Liver (tissue), 9 donors: ENCODE measurements around the gene UBL4A. TPM values are rescaled to one million over a fixed set of nuclear protein-coding genes. Genes with fewer than 3 reads are reported as not detected.

Source experiments
- DNase-seq: peaks from one replicate; pipeline ENCODE4 v3.0.0-alpha.2; 2017; ENCODE audit warnings: low spot score
- H3K27ac ChIP-seq, 2 donors: one replicate each; pipeline ENCODE4 v1.7.0; 2013; ENCODE audit warnings: inconsistent platforms in 2 of 2, low read length in 2 of 2, control low read depth in 1 of 2, low read depth in 1 of 2, mild to moderate bottlenecking in 1 of 2
- H3K27me3 ChIP-seq, 4 donors: one replicate each; pipeline versions ENCODE4 v1.6.1 to v1.7.0; 2013; ENCODE audit warnings: low read length in 3 of 4, inconsistent platforms in 1 of 4, mild to moderate bottlenecking in 1 of 4, moderate library complexity in 1 of 4; ENCODE audit not compliant: control insufficient read depth in 4 of 4, insufficient read depth in 4 of 4
- H3K36me3 ChIP-seq, 4 donors: one replicate each; pipeline versions ENCODE4 v1.6.1 to v1.7.0; 2013; ENCODE audit warnings: low read length in 3 of 4, mild to moderate bottlenecking in 3 of 4, low read depth in 1 of 4, moderate library complexity in 1 of 4; ENCODE audit not compliant: control insufficient read depth in 4 of 4, insufficient read depth in 3 of 4
- H3K4me1 ChIP-seq, 4 donors: one replicate each; pipeline versions ENCODE4 v1.6.1 to v1.7.0; 2013; ENCODE audit warnings: low read length in 3 of 4, mild to moderate bottlenecking in 3 of 4, moderate library complexity in 1 of 4; ENCODE audit not compliant: control insufficient read depth in 4 of 4, insufficient read depth in 4 of 4
- H3K4me3 ChIP-seq, 3 donors: one replicate each; pipeline versions ENCODE4 v1.6.1 to v1.7.0; 2013; ENCODE audit warnings: low read length in 3 of 3, control low read depth in 1 of 3, low read depth in 1 of 3, mild to moderate bottlenecking in 1 of 3
- H3K9ac ChIP-seq, 2 donors: one replicate each; pipeline ENCODE4 v1.7.0; 2013; ENCODE audit warnings: low read length in 2 of 2, mild to moderate bottlenecking in 2 of 2, moderate library complexity in 2 of 2, control low read depth in 1 of 2, low read depth in 1 of 2
- H3K9me3 ChIP-seq, 4 donors: one replicate each; pipeline versions ENCODE4 v1.6.1 to v1.7.0; 2013; ENCODE audit warnings: low read length in 3 of 4; ENCODE audit not compliant: control insufficient read depth in 4 of 4
- ATF3 ChIP-seq: IDR thresholded peaks from 2 replicates; pipeline ENCODE4 v1.6.1; 2016; ENCODE audit warnings: antibody characterized with exemption
- EGR1 ChIP-seq, 2 donors: IDR thresholded peaks; 2 replicates each; pipeline ENCODE4 v1.6.1; 2016 to 2018; ENCODE audit warnings: antibody characterized with exemption in 2 of 2, low read depth in 2 of 2
- FOXA1 ChIP-seq: IDR thresholded peaks from 2 replicates; pipeline ENCODE4 v1.6.1; 2016; ENCODE audit warnings: antibody characterized with exemption
- FOXA2 ChIP-seq: IDR thresholded peaks from 2 replicates; pipeline ENCODE4 v1.6.1; 2016; ENCODE audit warnings: antibody characterized with exemption
- GABPA ChIP-seq, 2 donors: IDR thresholded peaks in 1 of 2; conservative IDR thresholded peaks in 1 of 2; 2 replicates each; pipeline ENCODE4 v1.6.1; 2016; ENCODE audit warnings: antibody characterized with exemption in 2 of 2, mild to moderate bottlenecking in 1 of 2, moderate library complexity in 1 of 2
- HNF4A ChIP-seq, 2 donors: conservative IDR thresholded peaks; 2 replicates each; pipeline ENCODE4 v1.6.1; 2016; ENCODE audit warnings: antibody characterized with exemption in 2 of 2, mild to moderate bottlenecking in 2 of 2
- HNF4G ChIP-seq: IDR thresholded peaks from 2 replicates; pipeline ENCODE4 v1.6.1; 2016; ENCODE audit warnings: antibody characterized with exemption
- JUND ChIP-seq, 2 donors: IDR thresholded peaks; 2 replicates each; pipeline ENCODE4 v1.6.1; 2016; ENCODE audit warnings: antibody characterized with exemption in 2 of 2
- MAX ChIP-seq: IDR thresholded peaks from 2 replicates; pipeline ENCODE4 v1.6.1; 2016; ENCODE audit warnings: antibody characterized with exemption
- NR2F2 ChIP-seq: IDR thresholded peaks from 2 replicates; pipeline ENCODE4 v1.6.1; 2016; ENCODE audit warnings: antibody characterized with exemption
- RAD21 ChIP-seq, 2 donors: IDR thresholded peaks; 2 replicates each; pipeline ENCODE4 v1.6.1; 2016; ENCODE audit warnings: antibody characterized with exemption in 2 of 2, mild to moderate bottlenecking in 2 of 2
- REST ChIP-seq: IDR thresholded peaks from 2 replicates; pipeline ENCODE4 v1.6.1; 2016; ENCODE audit warnings: antibody characterized with exemption, mild to moderate bottlenecking
- RXRA ChIP-seq, 2 donors: IDR thresholded peaks; 2 replicates each; pipeline ENCODE4 v1.6.1; 2017 to 2018; ENCODE audit warnings: antibody characterized with exemption in 2 of 2, mild to moderate bottlenecking in 1 of 2
- SP1 ChIP-seq: IDR thresholded peaks from 2 replicates; pipeline ENCODE4 v1.6.1; 2018; ENCODE audit warnings: antibody characterized with exemption, mild to moderate bottlenecking
- TAF1 ChIP-seq: conservative IDR thresholded peaks from 2 replicates; pipeline ENCODE4 v1.6.1; 2016; ENCODE audit warnings: antibody characterized with exemption, mild to moderate bottlenecking
- YY1 ChIP-seq: IDR thresholded peaks from 2 replicates; pipeline ENCODE4 v1.6.1; 2016; ENCODE audit warnings: antibody characterized with exemption, mild to moderate bottlenecking
- ZBTB33 ChIP-seq: IDR thresholded peaks from 2 replicates; pipeline ENCODE4 v1.6.1; 2016; ENCODE audit warnings: antibody characterized with exemption
- WGBS: extraction: QIAGEN DNeasy Blood & Tissue Kit; methylation state at CpG from one replicate; pipeline ENCODE4 v1.1.7; 2013; 5-methylcytosine and 5-hydroxymethylcytosine counted together
- polyA plus RNA-seq, 2 donors: library from polyadenylated mRNA; stranded (reverse) in 1 of 2; unstranded in 1 of 2; fragments of 200-250 nt in 1 of 2; fragments of >200 nt in 1 of 2; fragmentation: Nextera tagmentation in 1 of 2; extraction: Ambion mirVana in 1 of 2; gene quantifications; one replicate each; pipeline versions ENCODE4 v1.2.1 to v1.2.3, GENCODE V29; 2013 to 2015
- total RNA-seq, 2 donors: library from RNA; depleted of rRNA; stranded (reverse); fragments of >200 nt; gene quantifications; one replicate each; pipeline ENCODE4 v1.2.3, GENCODE V29; 2014
- TF ChIP-seq, protein P1 (sequence below): fragments of 150-350 bp; IDR thresholded peaks from 2 replicates; pipeline ENCODE4 v1.5.1; 2017; ENCODE audit warnings: improper control_type of control experiment, low read depth, low read length; ENCODE audit not compliant: missing input control
- donor health status: healthy.
- donor health status: healthy.
- donor health status: healthy.
- donor health status: healthy.
- donor health status: healthy.

Gene UBL4A
- total and polyA plus RNA-seq, 4 donors: 13.9 to 22.2 (median 20.8) TPM

DNA sequence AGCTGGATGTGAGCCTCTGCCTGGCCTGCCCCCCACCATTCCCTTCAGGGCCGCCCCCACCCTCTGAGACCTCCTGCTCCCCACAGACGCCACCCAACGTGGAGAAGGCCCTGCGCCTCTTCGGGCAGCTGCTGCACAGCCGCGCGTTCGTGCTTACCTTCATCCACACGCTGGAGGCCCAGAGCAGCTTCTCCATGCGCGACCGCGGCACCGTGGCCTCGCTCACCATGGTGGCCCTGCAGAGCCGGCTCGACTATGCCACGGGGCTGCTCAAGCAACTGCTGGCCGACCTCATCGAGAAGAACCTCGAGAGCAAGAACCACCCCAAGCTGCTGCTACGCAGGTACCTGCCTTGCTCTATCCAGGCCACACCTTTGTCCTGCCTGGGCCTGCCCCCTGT, 18.2 kb downstream of the UBL4A start:
- TF ChIP-seq ATF3 (no peak), YY1 (no peak), ZBTB33 (no peak), TAF1 (no peak), HNF4G (no peak), RAD21 (IDR thresholded peaks at IDR 0.05) (no peak), JUND (IDR thresholded peaks at IDR 0.05) (no peak), RXRA (IDR thresholded peaks at IDR 0.05) (no peak), FOXA2 (no peak), GABPA (IDR thresholded peaks at IDR 0.05 in 1 of 2, conservative IDR thresholded peaks at IDR 0.05 in 1 of 2) (no peak), MAX (no peak), REST (no peak), SP1 (no peak), HNF4A (conservative IDR thresholded peaks at IDR 0.05) (no peak), NR2F2 (no peak), EGR1 (IDR thresholded peaks at IDR 0.05; ENCODE audit: low read depth in 2 of 2) (no peak), FOXA1 (no peak)
- TF ChIP-seq, protein P1, sequence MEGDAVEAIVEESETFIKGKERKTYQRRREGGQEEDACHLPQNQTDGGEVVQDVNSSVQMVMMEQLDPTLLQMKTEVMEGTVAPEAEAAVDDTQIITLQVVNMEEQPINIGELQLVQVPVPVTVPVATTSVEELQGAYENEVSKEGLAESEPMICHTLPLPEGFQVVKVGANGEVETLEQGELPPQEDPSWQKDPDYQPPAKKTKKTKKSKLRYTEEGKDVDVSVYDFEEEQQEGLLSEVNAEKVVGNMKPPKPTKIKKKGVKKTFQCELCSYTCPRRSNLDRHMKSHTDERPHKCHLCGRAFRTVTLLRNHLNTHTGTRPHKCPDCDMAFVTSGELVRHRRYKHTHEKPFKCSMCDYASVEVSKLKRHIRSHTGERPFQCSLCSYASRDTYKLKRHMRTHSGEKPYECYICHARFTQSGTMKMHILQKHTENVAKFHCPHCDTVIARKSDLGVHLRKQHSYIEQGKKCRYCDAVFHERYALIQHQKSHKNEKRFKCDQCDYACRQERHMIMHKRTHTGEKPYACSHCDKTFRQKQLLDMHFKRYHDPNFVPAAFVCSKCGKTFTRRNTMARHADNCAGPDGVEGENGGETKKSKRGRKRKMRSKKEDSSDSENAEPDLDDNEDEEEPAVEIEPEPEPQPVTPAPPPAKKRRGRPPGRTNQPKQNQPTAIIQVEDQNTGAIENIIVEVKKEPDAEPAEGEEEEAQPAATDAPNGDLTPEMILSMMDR: no peak
- no peaks in the 10 kb centered on the region for H3K4me1 ChIP-seq
- peaks cover 0 to 2% (median 0%) of the 10 kb centered on the region in 4 donors for H3K36me3 ChIP-seq
- H3K9ac ChIP-seq: no peak overlapping the region
- no peak overlapping the region for H3K27ac ChIP-seq
- DNase-seq: no peak
- H3K9me3 ChIP-seq: no peaks in the 10 kb centered on the region
- H3K27me3 ChIP-seq: no peaks in the 10 kb centered on the region
- no peak overlapping the region for H3K4me3 ChIP-seq
- 98% methylated on average over 23 of the region's 23 CpGs for WGBS
